ENCODE results near the gene WHAMM.
"Not testable (repeated sequence)": the region's sequence is repeated elsewhere in the genome, so short reads cannot be mapped to it uniquely, and the experiment has no call there.

Gene WHAMM

GRCh38 chr15:82838096-82838735 is 28.8 kb downstream of the WHAMM start:
- no peak for DNase-seq (ENCODE audit: low spot score)

- DNase-seq (ENCODE audit: low spot score): no peak
Measured at GRCh38 chr15:82839136-82839535, 29.7 kb downstream of the WHAMM start.

- DNase-seq (ENCODE audit: low spot score): no peak
Measured at GRCh38 chr15:82840166-82840565, 30.7 kb downstream of the WHAMM start.

- no peak for DNase-seq (ENCODE audit: low spot score)
Measured at GRCh38 chr15:82843566-82843965, 34.1 kb downstream of the WHAMM start.

GRCh38 chr15:82845686-82846085 is 36.3 kb downstream of the WHAMM start:
- DNase-seq (ENCODE audit: low spot score): no peak

GRCh38 chr15:82846621-82847020 is 37.2 kb downstream of the WHAMM start:
- no peak for DNase-seq (ENCODE audit: low spot score)

- no peak for DNase-seq (ENCODE audit: low spot score)
Measured at GRCh38 chr15:82847703-82848102, 38.3 kb downstream of the WHAMM start.

GRCh38 chr15:82848241-82848993 is 39.0 kb downstream of the WHAMM start:
- no peak for DNase-seq (ENCODE audit: low spot score)

GRCh38 chr15:82849556-82850512 is 40.4 kb downstream of the WHAMM start:
- peak; percentile 34 for DNase-seq (ENCODE audit: low spot score)

GRCh38 chr15:82850731-82851130 is 41.3 kb downstream of the WHAMM start:
- DNase-seq (ENCODE audit: low spot score): no peak

- DNase-seq (ENCODE audit: low spot score): no peak
Measured at GRCh38 chr15:82851306-82851850, 42.0 kb downstream of the WHAMM start.

GRCh38 chr15:82851981-82852511 is 42.6 kb downstream of the WHAMM start:
- DNase-seq (ENCODE audit: low spot score): no peak

GRCh38 chr15:82852941-82853561 is 43.6 kb downstream of the WHAMM start:
- no peak for DNase-seq (ENCODE audit: low spot score)

GRCh38 chr15:82854554-82854953 is 45.1 kb downstream of the WHAMM start:
- no peak for DNase-seq (ENCODE audit: low spot score)

- no peak for DNase-seq (ENCODE audit: low spot score)
Measured at GRCh38 chr15:82855286-82856100, 46.1 kb downstream of the WHAMM start.

GRCh38 chr15:82856397-82857170 is 47.2 kb downstream of the WHAMM start:
- no peak for DNase-seq (ENCODE audit: low spot score)

GRCh38 chr15:82858932-82859331 is 49.5 kb downstream of the WHAMM start:
- DNase-seq (ENCODE audit: low spot score): no peak

- no peak for DNase-seq (ENCODE audit: low spot score)
Measured at GRCh38 chr15:82862886-82863285, 53.5 kb downstream of the WHAMM start.

GRCh38 chr15:82864967-82865366 is 55.5 kb downstream of the WHAMM start:
- no peak for DNase-seq (ENCODE audit: low spot score)

GRCh38 chr15:82865581-82865980 is 56.2 kb downstream of the WHAMM start:
- not testable (repeated sequence) for DNase-seq (ENCODE audit: low spot score)

All from CD4-positive, alpha-beta T cell treated with Interleukin-2 at 100 ng/mL for 4 hours (primary cell).